H9 (cell line): ENCODE measurements around the gene SCAF1. TPM values are rescaled to one million over a fixed set of nuclear protein-coding genes. Genes with fewer than 3 reads are reported as not detected.

ENCODE experiments used
- DNase-seq: peaks from one replicate; pipeline ENCODE4 v3.0.0-alpha.2; 2017
- H2AFZ ChIP-seq: one replicate; pipeline ENCODE4 v1.6.1; 2013; ENCODE audit warnings: mild to moderate bottlenecking, low read length, control low read depth, moderate library complexity
- H2AK5ac ChIP-seq: 2 replicates; pipeline ENCODE4 v1.6.1; 2013; ENCODE audit warnings: low read length, control low read depth, mixed read lengths; ENCODE audit not compliant: insufficient read length
- H2BK120ac ChIP-seq: one replicate; pipeline ENCODE4 v1.6.1; 2013; ENCODE audit warnings: low read depth, mild to moderate bottlenecking, low read length, control low read depth, inconsistent platforms; ENCODE audit not compliant: poor library complexity, severe bottlenecking
- H2BK12ac ChIP-seq: 2 replicates; pipeline ENCODE4 v1.6.1; 2013; ENCODE audit warnings: low read length, control low read depth, mixed read lengths, low read depth; ENCODE audit not compliant: insufficient read length
- H2BK15ac ChIP-seq: 2 replicates; pipeline ENCODE4 v1.6.1; 2013; ENCODE audit warnings: low read depth, low read length, control low read depth
- H2BK20ac ChIP-seq: one replicate; pipeline ENCODE4 v1.6.1; 2013; ENCODE audit warnings: low read depth, mild to moderate bottlenecking, low read length, control low read depth, inconsistent platforms; ENCODE audit not compliant: poor library complexity, severe bottlenecking
- H2BK5ac ChIP-seq: 2 replicates; pipeline ENCODE4 v1.6.1; 2013; ENCODE audit warnings: low read length, control low read depth, mixed read lengths; ENCODE audit not compliant: insufficient read length
- H3K14ac ChIP-seq: 2 replicates; pipeline ENCODE4 v1.6.1; 2013; ENCODE audit warnings: low read length, control low read depth; ENCODE audit not compliant: insufficient read depth
- H3K18ac ChIP-seq: 2 replicates; pipeline ENCODE4 v1.6.1; 2013; ENCODE audit warnings: low read depth, mild to moderate bottlenecking, mixed read lengths, low read length, control low read depth; ENCODE audit not compliant: insufficient read length
- H3K23ac ChIP-seq: 2 replicates; pipeline ENCODE4 v1.6.1; 2013; ENCODE audit warnings: low read length, control low read depth, mixed read lengths, low read depth; ENCODE audit not compliant: insufficient read length
- H3K23me2 ChIP-seq: 2 replicates; pipeline ENCODE4 v1.6.1; 2013; ENCODE audit warnings: low read depth, mild to moderate bottlenecking, mixed read lengths, low read length, control low read depth; ENCODE audit not compliant: insufficient read length, poor library complexity, severe bottlenecking
- H3K27ac ChIP-seq: 2 replicates; pipeline ENCODE4 v1.5.1; 2013; ENCODE audit warnings: low read length, control low read depth, mixed read lengths, low read depth; ENCODE audit not compliant: insufficient read length
- H3K27me3 ChIP-seq: 2 replicates; pipeline ENCODE4 v1.6.1; 2013; ENCODE audit warnings: low read length, control low read depth, inconsistent platforms; ENCODE audit not compliant: insufficient read depth
- H3K4ac ChIP-seq: 2 replicates; pipeline ENCODE4 v1.6.1; 2013; ENCODE audit warnings: low read depth, mild to moderate bottlenecking, control low read depth, inconsistent platforms, low read length, moderate library complexity
- H3K4me1 ChIP-seq: 2 replicates; pipeline ENCODE4 v1.6.1; 2013; ENCODE audit warnings: low read length, control low read depth, inconsistent platforms; ENCODE audit not compliant: insufficient read depth
- H3K4me2 ChIP-seq: 2 replicates; pipeline ENCODE4 v1.6.1; 2013; ENCODE audit warnings: low read length, control low read depth, mixed read lengths; ENCODE audit not compliant: insufficient read length, insufficient read depth
- H3K56ac ChIP-seq: 2 replicates; pipeline ENCODE4 v1.6.1; 2013; ENCODE audit warnings: low read depth, mild to moderate bottlenecking, mixed read lengths, low read length, control low read depth; ENCODE audit not compliant: insufficient read length
- H3K79me1 ChIP-seq: 2 replicates; pipeline ENCODE4 v1.6.1; 2013; ENCODE audit warnings: low read depth, mild to moderate bottlenecking, moderate library complexity, low read length, control low read depth, inconsistent platforms; ENCODE audit not compliant: insufficient read depth, poor library complexity, severe bottlenecking
- H3K79me2 ChIP-seq: 2 replicates; pipeline ENCODE4 v1.6.1; 2013; ENCODE audit warnings: low read length, control low read depth, inconsistent platforms; ENCODE audit not compliant: insufficient read depth
- H3K9ac ChIP-seq: 2 replicates; pipeline ENCODE4 v1.6.1; 2013; ENCODE audit warnings: low read length, control low read depth, mixed read lengths; ENCODE audit not compliant: insufficient read length; ENCODE audit errors: extremely low read depth
- H3K9me3 ChIP-seq: one replicate; pipeline ENCODE4 v1.6.1; 2013; ENCODE audit warnings: low read depth, low read length, inconsistent platforms; ENCODE audit not compliant: control insufficient read depth
- H3T11ph ChIP-seq: one replicate; pipeline ENCODE4 v1.6.1; 2013; ENCODE audit warnings: mild to moderate bottlenecking, low read length, control low read depth, inconsistent platforms
- H4K20me1 ChIP-seq: one replicate; pipeline ENCODE4 v1.6.1; 2013; ENCODE audit not compliant: control insufficient read depth, insufficient read length, insufficient read depth
- H4K5ac ChIP-seq: 2 replicates; pipeline ENCODE4 v1.6.1; 2013; ENCODE audit warnings: low read depth, mild to moderate bottlenecking, mixed read lengths, low read length, control low read depth; ENCODE audit not compliant: insufficient read length
- H4K8ac ChIP-seq: replicated peaks from 2 replicates; pipeline ENCODE4 v1.6.1; 2013; ENCODE audit warnings: low read length, control low read depth, mixed read lengths, low read depth; ENCODE audit not compliant: insufficient read length
- H4K91ac ChIP-seq: 2 replicates; pipeline ENCODE4 v1.6.1; 2013; ENCODE audit warnings: low read depth, mild to moderate bottlenecking, moderate library complexity, mixed read lengths, low read length, control low read depth; ENCODE audit not compliant: insufficient read length
- H3K27ac Mint-ChIP-seq, 3 experiments: 2 replicates in 2 of 3; 3 replicates in 1 of 3; pipeline ENCODE4 v1.8.0; 2020 to 2021; ENCODE audit warnings: mixed read lengths in 3 of 3, mild to moderate bottlenecking in 1 of 3, moderate library complexity in 1 of 3
- H3K27me3 Mint-ChIP-seq: 2 replicates; pipeline ENCODE4 v1.8.0; 2021; ENCODE audit warnings: low read depth, mild to moderate bottlenecking, moderate library complexity, mixed read lengths
- H3K36me3 Mint-ChIP-seq, 3 experiments: 2 replicates in 2 of 3; 3 replicates in 1 of 3; pipeline ENCODE4 v1.8.0; 2020 to 2021; ENCODE audit warnings: low read depth in 3 of 3, mixed read lengths in 3 of 3; ENCODE audit not compliant: insufficient read depth in 1 of 3
- H3K4me1 Mint-ChIP-seq, 2 experiments: 2 replicates each; pipeline ENCODE4 v1.8.0; 2020; ENCODE audit warnings: mixed read lengths in 2 of 2
- H3K4me3 Mint-ChIP-seq, 2 experiments: 2 replicates in 1 of 2; 3 replicates in 1 of 2; pipeline ENCODE4 v1.8.0; 2020 to 2021; ENCODE audit warnings: mild to moderate bottlenecking in 2 of 2, mixed read lengths in 2 of 2, moderate library complexity in 1 of 2
- H3K9me3 Mint-ChIP-seq, 2 experiments: 2 replicates in 1 of 2; 3 replicates in 1 of 2; pipeline ENCODE4 v1.8.0; 2020; ENCODE audit warnings: mild to moderate bottlenecking in 2 of 2, mixed read lengths in 2 of 2, moderate library complexity in 1 of 2
- CTCF ChIP-seq: fragments of 200-600 bp; sonication (generic); conservative IDR thresholded peaks from 3 replicates; pipeline ENCODE4 v1.8.0; 2021; ENCODE audit warnings: antibody characterized with exemption, mild to moderate bottlenecking
- WGBS: extraction: QIAGEN DNeasy Blood & Tissue Kit; methylation state at CpG from one replicate; pipeline ENCODE4 v1.1.7; 2013; ENCODE audit warnings: missing lambda C conversion rate, low lambda C conversion rate, mixed read lengths; ENCODE audit not compliant: insufficient read length; ENCODE audit errors: extremely low coverage; 5-methylcytosine and 5-hydroxymethylcytosine counted together
- total RNA-seq: library from RNA; stranded (reverse); gene quantifications from 2 replicates; pipeline ENCODE4 v1.2.1, GENCODE V29; 2021

Gene SCAF1
- total RNA-seq, 1 experiment from 2014 or later: 85.3 TPM

- WGBS: no CpG with 5 or more reads among the region's 10 CpGs
- Histone ChIP-seq H3T11ph (no peak overlapping the region), H3K4ac (no peak overlapping the region), H4K5ac (no peak overlapping the region), H3K4me1 (no peaks in the 10 kb centered on the region), H3K79me2 (no peaks in the 10 kb centered on the region), H3K27me3 (no peaks in the 10 kb centered on the region), H3K4me2 (no peak overlapping the region), H2AFZ (no peak overlapping the region), H4K20me1 (no peaks in the 10 kb centered on the region), H4K8ac (no peak overlapping the region), H3K18ac (no peak overlapping the region), H2BK20ac (no peak overlapping the region), H4K91ac (no peak overlapping the region), H3K23ac (no peak overlapping the region), H3K79me1 (no peaks in the 10 kb centered on the region), H3K9me3 (no peaks in the 10 kb centered on the region), H3K23me2 (no peaks in the 10 kb centered on the region), H2BK5ac (no peak overlapping the region), H3K14ac (no peak overlapping the region), H3K56ac (no peak overlapping the region), H2BK15ac (no peak overlapping the region), H2BK12ac (no peak overlapping the region), H2BK120ac (no peak overlapping the region), H3K9ac (no peak overlapping the region), H3K27ac (no peak overlapping the region), H2AK5ac (no peak overlapping the region)
- TF ChIP-seq CTCF: no peak
- Mint-ChIP-seq H3K9me3 (no peaks in the 10 kb centered on the region), H3K27me3 (no peaks in the 10 kb centered on the region), H3K36me3 (peaks cover 30 to 81% (median 74%) of the 10 kb centered on the region in 3 experiments), H3K4me3 (no peak overlapping the region; a peak in 1 of 5 replicates), H3K4me1 (peaks cover 19 to 21% of the 10 kb centered on the region in 2 experiments), H3K27ac (no peak overlapping the region; a peak in 1 of 7 replicates)
- no peak for DNase-seq
Observed at GRCh38 chr19:49654581-49654980, 12.6 kb downstream of the SCAF1 start.
